Stimulated activated CD4-positive, alpha-beta T cell treated with anti-CD3 and anti-CD28 coated beads, Interleukin-1b, Interleukin-23, amount 100 ng/mL, for 1 hour (primary cell): Measurements from ENCODE around the gene TMF1.

Source experiments
- DNase-seq, 2 donors: peaks; one replicate each; pipeline ENCODE4 v3.0.0-alpha.2; 2020; ENCODE audit warnings: low read depth in 2 of 2

Gene TMF1, protein sequence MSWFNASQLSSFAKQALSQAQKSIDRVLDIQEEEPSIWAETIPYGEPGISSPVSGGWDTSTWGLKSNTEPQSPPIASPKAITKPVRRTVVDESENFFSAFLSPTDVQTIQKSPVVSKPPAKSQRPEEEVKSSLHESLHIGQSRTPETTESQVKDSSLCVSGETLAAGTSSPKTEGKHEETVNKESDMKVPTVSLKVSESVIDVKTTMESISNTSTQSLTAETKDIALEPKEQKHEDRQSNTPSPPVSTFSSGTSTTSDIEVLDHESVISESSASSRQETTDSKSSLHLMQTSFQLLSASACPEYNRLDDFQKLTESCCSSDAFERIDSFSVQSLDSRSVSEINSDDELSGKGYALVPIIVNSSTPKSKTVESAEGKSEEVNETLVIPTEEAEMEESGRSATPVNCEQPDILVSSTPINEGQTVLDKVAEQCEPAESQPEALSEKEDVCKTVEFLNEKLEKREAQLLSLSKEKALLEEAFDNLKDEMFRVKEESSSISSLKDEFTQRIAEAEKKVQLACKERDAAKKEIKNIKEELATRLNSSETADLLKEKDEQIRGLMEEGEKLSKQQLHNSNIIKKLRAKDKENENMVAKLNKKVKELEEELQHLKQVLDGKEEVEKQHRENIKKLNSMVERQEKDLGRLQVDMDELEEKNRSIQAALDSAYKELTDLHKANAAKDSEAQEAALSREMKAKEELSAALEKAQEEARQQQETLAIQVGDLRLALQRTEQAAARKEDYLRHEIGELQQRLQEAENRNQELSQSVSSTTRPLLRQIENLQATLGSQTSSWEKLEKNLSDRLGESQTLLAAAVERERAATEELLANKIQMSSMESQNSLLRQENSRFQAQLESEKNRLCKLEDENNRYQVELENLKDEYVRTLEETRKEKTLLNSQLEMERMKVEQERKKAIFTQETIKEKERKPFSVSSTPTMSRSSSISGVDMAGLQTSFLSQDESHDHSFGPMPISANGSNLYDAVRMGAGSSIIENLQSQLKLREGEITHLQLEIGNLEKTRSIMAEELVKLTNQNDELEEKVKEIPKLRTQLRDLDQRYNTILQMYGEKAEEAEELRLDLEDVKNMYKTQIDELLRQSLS

DNA sequence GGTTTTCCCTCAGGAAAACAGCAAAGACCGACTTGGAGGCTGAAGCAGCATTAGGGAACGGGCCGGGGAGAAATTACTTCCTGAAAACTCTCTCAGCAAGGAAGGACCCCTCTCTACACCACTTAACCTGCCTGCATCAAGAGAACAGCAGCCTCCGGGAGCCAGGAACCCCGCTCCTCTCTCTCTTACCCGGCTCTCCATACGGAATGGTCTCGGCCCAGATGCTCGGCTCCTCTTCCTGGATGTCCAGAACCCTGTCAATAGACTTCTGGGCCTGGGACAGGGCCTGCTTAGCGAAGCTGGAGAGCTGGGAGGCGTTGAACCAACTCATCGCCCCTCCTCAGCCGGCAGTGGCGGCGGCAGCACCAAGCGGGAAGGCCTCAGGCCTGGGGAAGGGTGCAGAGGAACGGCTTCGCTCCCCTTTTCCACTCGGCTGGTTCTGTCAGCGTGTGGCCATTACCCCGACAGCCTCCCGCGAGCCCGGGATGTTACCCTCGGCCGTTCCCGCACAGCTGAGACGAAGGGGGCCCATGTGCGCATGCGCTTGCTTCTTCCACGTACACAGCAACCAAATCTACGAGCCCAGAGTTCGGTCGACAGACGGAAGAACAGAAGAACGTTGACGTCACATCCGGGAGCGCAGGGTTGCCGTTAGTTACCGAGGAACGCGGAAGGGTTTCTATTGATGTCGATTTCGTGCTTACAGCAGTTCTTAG, at the start of gene TMF1:
TSS of gene TMF1 (minus strand) at position 578 of the 716 bp plus-strand sequence. CDS start at position 331, 247 bp downstream.
- DNase-seq = peak; percentile 92 to 94

DNA sequence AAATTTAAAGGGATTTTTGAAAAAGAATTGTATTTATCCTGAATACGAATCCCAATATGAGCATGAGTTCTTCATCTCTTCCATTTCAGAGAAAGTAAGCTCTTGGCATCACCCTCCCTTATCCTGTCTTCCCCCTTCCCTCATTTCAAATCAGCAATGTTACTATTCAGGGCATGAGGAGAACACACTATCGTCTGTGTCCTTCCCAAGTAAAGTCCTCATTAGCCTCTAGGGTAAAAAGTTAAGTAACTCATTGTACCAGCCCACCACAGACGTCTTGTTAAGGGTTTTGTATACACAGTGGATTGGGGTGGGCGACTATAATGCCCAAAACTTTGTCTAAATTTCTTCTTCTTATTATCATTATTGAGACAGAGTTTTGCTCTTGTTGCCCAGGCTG, 47.4 kb upstream of the TMF1 start:
- no peak for DNase-seq

DNA sequence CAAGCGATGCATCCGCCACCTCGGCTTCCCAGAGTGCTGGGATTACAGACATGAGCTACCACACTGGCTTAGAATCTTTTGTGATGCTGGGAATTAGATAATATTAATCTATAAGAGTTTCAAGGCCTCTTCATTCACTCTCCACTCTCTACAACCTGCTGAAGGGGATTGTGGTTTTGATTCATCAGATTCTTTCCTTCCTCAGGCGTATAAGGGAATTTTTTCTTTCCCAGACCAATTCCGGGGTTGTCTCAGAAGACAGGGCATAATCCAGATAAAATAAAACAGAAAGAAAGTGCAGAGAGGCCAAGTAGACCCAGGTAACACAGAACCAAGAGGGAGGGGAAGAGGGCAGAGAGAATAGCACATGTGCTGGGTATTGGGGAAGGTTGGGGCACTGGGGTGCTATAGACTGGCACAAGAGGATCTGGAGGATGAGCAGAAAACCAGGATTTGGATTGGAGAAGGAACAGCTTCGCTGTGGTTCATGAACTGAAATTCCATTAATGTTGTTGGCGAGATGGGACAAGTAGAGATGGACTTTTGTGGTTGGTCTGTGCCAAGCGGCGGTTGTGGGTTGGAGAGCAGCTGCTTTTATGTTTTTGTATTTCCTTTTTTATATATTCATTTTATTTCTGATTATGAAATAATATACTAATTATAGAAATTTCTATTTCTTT, 45.4 kb upstream of the TMF1 start:
- DNase-seq = no peak

DNA sequence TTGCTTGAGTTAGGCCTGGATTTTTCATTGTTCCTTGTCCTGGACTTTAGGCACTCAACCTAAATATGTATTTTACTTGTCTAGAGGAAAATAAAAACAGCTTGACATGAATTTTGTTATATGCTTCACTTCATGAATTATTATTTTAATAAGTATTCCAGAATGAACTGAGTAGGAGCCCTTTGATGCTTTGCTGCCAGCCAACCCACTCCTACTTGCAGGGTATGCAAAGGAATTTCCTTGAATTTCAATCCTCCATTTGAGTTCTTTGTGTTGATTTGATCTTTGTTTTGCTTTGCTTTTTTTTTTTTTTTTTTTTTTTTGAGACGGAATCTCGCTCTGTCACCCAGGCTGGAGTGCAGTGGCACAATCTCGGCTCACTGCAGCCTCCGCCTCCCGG, 44.2 kb upstream of the TMF1 start:
- no peak for DNase-seq

DNA sequence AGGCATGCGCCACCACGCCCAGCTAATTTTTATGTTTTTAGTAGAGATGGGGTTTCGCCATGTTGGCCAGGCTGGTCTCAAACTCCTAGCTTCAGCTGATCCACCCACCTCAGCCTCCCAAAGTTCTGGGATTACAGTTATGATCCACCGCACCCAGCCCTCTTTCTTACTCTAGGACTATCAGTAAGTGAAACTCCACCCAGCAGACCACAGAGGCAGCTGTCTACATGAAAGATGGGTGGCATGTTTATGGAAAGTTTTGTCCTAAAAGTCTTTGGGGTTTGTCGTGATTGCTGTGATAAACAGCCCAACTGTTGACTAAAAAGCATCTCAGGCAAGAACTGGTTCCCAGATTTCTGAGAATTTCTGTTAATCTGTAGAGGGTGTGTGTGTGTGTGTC, 43.5 kb upstream of the TMF1 start:
- no peak for DNase-seq

DNA sequence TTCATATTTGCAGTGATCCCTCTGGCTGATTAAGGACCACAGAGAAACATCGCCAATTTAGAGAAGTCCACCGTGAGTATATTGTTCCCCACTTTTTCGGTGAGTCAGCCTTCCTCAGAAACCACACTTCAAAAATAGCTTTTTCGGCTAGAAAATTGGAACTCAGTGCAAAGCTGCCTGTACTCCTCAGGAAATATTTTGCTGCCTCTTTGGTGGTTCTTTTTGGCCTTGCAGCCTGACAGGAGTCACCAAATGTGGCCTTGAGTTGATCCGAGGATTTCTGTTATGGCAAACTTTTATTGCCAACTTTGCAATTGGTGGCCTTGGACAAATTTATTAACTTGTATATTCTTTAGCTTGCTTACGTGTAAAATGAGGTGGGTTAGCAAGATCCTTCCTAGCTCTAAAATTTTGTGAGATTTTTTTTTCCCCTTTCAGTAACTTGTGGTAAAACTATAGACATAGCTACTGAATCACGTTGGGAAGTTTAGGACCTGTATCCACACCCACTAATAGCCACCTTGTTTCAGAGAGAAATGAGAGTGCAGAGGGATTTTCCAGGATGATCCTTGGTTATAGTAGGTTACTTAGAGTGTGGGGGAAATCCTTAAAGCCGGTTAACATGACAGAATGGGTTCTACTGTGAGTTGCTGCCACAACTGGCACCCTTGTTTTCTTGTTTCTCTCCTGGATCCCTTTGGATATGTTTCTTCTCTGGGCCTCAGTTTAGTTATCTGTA, 42.5 kb upstream of the TMF1 start:
- no peak for DNase-seq

DNA sequence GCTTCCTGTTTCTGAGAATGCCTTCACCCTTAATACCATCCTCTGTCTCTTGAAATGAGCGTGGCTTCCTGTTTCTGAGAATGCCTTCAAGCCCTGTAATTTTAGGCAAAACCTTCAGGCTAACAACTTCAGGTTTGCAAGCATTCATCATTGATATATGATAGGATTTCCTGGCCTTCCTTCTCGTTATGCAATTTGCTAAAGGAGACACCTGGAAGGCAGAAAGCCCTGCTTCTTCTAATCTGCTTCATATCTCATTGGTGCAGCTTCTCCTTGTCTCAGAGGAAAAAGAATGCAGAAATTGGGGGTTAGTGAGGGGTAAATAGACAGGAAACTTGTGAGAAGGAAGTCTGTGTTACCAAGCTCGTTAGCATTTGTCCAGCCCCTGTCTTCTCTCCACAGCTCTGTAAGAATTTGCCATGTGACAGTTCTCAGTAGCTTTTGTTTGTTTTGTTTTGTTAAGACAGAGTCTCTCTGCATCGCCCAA, 39.9 kb upstream of the TMF1 start:
- no peak for DNase-seq

DNA sequence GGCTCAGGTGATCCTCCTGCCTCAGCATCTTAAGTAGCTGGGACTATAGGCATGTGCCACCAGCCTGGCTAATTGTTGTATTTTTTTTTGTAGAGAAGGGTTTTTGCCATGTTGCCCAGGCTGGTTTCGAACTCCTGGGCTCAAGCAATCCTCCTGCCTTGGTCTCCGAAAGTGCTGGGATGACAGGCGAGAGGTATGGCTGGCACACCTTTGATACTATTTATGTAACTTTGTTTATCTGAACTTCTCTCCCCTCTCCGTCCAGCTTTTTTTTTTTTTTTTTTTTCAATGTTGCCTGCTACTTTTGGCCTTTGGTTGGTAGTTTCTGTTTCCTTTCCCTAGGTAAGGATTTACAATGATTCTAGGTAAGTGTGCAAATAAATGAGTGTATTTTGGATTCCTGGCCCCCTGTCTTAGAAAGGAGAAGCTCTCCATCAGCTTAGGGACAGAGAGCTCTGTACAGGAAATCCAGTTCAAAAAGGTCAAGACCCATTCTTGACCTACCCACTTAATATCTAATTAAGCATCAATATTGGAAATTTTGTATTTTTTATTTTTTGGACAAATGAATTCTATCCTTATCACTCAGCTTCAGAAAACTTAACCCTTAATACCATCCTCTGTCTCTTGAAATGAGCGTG, 39.4 kb upstream of the TMF1 start:
- no peak for DNase-seq

DNA sequence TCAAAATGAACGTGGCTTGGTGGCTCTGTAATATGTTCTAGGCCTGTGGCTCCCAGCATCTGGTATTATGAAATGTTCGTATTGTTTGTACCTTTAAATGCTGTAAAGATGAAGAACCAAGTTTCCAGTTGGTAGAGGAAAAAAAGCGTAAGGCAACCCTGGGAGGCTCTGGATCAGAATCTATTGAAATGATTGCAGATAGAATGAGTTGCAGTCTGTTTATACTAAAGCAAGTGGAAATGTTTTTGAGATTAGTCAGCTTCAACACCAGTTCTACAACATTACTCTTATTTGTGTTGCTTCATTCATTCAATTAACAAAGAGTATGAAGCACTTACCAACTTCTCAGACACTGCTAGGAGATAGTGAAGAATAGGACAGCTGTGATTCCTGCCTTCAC, 37.9 kb upstream of the TMF1 start:
- no peak for DNase-seq

DNA sequence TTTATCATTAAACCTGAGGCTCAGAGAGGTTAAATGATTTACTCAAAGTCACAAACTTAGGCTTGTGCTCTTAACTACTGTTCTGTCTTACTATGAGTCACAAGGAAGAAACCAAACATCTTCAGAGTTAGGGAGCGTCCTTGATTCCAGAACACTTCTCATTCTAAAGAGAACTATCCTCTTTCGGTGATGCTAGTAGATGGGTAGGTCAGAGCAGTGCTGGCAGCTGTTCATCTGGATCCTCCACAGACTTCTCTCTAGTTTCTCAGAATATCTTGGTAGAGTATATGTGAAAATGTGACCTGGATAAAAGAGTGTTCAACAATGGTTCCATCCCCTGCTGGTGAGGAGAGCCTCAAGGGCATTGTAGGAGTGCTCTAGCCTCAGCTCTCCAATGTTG, 35.9 kb upstream of the TMF1 start:
- no peak for DNase-seq

DNA sequence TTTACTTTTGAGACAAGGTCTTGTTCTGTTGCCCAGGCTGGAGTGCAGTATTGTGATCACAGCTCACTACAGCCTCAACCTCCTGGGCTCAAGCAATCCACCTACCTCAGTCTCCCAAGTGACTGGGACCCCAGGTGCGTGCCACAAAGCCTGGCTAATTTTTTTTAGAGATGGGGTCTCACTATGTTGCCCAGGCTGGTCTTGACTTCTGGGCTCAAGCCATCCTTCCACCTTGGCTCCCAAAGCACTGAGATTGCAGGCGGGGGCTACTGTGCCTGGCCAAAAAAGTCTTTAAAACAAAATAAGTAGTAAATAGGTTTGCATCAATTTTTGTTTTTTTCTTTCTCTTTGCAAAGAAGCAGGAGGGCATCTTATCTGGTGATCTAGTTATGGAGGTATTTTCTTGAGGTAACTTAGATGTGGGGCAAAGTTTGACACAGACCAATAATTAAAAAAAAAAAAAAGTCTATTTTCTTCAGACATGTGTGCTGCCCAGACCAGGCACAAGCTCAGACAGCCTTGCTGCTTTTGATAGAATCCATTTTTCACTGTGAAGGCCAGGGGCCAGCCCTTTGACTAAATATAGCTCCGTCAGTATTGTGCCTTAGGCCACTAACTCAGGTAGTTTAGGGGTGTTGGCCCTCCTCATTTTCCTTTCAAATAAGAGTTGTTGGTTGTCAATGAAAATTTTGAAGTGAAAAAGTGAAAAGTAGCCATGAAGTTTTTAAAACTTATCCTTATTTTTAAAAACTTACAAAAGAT, 35.1 kb upstream of the TMF1 start:
- DNase-seq = no peak

DNA sequence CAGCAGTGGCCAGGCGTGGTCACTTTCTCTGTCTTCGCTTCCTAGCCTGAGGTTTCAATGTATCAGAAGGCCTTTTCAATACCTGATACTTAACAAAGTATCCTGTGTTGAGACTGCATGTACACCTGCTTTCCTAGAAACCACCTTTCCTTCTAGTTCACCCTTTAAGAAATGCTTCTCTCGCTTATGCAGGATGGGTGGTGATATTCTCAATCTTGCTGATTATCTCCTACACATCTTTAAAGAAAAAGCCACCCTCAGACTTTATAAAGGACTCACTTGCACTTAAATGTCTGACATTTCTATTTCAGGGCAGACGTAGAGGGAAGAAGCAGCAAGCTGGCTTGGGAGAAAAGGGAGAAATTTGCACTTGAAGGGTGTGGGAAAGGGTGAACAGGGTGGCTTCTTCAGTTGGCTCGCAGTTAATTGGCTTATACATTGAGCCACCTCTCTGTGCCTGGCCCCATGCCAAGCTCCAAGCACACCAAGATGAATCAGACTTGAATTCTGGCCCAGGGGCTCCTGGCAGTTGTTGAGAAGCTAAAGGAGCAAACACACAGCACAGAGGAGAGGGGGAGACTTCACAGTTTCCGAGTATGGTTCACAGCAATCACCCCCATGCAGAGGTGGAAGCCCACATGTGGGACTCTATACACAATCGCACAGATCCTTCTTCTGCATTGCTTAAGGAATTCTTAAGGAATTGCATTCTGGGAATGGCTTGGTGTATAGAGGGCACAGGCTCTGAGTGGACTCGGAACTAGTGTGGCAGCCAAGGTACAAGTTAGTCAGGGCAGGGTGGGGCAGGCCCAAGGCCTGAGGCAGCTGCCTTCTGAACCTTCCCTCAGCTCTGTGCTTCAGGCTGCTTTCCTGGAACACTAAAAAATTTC, 33.9 kb upstream of the TMF1 start:
- DNase-seq = peak; percentile 38 to 54

DNA sequence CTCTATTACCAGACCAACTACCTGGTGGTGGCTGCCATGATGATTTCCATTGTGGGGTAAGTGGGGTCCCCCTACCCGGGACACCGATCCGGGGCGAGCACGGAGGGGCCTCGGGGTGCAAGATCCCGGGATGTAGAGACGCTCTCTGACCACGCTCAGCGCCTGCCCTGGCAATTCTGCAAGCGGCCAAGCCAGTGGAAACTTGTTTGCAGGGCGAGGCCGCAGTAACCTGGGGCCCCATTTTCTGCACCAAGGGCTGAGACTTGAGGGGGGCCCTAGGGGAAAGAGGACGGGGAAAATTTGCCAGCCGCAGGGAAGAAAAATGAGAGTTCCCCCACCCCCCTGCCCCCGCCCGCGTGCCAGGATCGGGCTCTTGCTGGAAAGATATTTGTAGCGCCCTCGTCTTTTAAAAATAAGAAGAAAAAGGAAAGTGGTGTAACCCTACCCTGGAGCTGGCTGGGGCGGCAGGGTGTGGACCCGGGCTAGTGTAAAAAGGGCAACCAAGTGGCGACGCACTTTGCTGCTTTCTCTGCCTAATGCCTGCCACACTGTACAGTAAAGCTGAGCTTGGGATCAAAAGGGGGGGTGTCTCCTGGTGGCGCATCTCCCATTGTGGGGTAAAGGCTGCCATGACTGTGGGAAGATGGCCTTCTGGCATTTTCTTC, 33.2 kb upstream of the TMF1 start:
- no peak for DNase-seq

DNA sequence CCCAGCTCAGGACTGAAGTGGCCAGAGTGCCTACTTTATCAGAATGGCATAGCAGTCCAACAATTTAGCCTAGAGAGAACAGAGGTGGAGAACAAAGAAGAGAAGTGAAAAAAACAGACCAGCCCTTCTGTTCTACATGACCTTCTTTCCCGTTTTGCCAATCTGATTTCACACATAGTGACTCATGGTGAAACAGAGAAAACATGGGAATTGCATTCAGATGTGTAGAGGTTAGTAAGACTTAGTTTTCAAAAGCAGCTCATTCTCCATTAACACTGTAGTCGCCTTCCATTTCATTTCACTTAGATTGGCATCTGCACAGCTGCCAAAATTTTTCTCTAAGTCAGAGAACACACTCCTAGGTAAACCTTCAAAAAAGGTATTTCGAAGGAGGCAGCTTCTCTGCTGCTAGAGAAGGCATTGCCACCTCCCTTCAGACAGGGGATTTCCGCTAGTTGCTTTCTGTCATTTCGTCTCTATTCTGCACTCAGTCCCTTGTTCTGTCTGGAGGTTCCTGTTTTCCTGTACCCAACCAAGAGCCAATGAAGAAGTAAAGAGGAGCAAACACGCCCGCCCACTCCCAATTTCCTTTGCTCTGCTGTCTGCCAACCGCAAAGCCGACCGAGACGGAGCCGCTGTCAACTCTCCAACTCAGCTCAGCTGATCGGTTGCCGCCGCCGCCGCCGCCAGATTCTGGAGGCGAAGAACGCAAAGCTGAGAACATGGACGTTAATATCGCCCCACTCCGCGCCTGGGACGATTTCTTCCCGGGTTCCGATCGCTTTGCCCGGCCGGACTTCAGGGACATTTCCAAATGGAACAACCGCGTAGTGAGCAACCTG, 32.4 kb upstream of the TMF1 start, which contains the start of gene ARL6IP5:
TSS of gene ARL6IP5 (plus strand) at position 612 of the 842 bp plus-strand sequence. CDS start at position 723, 111 bp downstream.
- DNase-seq = peak; percentile 63 to 68

DNA sequence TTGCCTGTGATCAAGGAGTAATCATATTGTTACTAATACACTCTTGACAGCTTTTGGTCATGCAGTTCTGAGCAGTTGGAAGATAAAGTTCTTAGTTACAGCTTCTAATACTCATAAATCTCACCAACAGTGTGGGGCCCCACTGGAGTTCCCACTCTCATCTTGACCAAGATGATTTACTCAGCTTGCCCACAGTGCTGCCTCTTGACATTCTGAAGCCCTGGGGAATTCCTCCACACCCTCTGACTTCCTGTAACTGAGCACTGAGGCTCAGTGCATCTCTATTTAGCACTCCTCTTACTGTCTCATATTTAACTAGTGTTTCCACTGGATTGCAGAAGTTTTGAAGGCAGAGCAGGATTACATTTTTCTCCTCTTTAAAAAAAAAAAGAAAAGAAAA, 30.7 kb upstream of the TMF1 start:
- DNase-seq = peak in 1 of 2 donors; percentile 37

DNA sequence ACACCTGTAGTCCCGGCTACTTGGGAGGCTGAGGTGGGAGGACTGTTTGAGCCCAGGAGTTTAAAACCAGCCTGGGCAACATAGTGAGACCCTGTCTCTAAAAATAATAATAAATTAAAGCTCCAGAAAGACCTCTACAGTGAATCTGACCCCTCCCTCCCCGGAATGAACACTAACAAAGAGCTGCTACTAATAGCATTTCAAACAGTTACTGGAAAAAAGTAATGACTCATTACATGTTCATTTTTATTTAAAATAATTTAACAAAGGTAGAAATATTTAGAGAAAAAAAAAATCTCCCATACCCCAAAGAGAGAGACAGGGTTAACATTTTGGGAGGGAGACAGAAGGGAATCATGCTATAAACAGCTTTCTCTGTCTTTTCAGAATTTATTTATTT, 30.2 kb upstream of the TMF1 start:
- no peak for DNase-seq
